Brain pericyte (primary cell): ENCODE results near the gene PRKN.
A peak's percentile ranks its signal among the peaks of the same experiment; 100 is the strongest.

Experiments
- DNase-seq: peaks from one replicate; pipeline ENCODE4 v3.0.0-alpha.2; 2012; ENCODE audit warnings: low read depth, low spot score

PRKN gene

GRCh38 chr6:161963634-161964234, 763.8 kb downstream of the PRKN start:
- no peak for DNase-seq

DNA sequence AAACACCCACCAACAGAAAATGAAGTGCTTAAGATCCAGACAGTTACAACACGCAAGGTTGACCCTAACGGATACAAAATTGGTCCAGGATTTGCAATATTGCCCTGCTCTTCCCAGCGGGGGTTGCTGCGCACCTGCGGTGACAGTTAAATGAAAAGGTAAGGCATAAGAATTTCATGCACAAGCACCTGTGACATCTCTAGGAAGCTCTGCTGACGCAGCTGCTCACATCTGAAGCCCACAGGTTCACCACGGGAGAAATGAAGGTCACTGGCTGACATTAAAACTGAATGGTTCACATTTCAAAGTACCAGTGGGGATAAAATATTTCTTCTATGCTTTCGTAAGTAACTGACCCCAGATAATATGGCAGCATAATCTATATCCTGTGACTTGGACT, 764.4 kb downstream of the PRKN start:
- no peak for DNase-seq

DNA sequence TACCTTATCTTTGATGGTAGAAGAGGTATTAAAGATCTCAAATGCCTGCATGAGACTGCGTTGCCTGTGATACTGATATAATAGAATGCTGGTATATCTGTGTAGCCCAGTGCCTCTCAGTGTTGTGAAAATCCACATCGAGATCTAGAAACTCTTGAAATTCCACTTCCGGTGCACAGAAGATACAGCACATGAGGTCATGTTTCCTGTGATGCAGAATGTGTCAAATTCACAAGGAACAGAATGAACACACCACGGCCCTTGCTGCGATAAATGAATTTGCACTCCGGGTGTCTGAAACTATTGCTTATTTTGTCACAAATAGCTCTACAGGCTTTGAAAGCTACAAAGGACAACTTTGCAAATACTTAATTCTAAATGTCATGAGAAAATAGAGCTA, 765.8 kb downstream of the PRKN start:
- DNase-seq = no peak

GRCh38 chr6:161961046-161961445, 766.5 kb downstream of the PRKN start:
- DNase-seq = no peak

DNA sequence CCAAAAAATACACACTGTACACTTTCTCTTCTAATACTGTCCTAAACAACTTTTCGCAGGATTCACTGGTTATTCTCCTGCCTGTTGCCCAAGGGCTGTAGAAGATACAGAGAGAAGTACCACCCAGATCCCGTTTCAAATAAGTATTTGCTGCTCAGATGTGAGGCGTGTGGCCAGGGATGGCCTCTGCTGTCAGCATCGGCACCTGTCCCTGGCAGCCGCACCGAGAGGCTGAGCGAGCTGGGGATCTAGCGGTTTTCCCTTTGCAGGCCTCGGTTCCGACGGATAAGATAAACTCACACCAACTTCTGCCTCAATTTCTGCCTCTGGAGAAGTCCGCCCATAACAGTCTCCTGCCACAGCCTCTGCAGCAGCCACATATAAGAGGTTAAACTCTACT, 768.5 kb downstream of the PRKN start:
- no peak for DNase-seq

DNA sequence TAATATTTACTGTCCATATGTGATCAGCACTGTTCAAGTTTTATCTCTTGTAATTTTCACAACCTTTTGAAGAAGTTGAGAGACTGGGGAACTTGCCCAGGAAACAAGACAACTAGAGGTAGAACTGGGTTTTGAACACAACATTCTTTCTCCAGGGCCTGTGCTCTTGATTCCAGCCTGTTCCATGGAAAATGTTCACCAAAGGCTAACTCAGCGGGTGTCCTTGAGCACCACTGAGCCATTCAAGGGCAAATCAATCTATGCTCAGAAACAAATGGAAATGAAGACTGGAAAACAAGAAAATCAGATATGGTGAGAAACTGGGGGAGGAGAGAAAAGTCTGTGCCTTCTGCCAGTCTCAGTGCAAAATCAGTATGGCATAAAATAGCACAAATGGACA, 771.5 kb downstream of the PRKN start:
- no peak for DNase-seq

DNA sequence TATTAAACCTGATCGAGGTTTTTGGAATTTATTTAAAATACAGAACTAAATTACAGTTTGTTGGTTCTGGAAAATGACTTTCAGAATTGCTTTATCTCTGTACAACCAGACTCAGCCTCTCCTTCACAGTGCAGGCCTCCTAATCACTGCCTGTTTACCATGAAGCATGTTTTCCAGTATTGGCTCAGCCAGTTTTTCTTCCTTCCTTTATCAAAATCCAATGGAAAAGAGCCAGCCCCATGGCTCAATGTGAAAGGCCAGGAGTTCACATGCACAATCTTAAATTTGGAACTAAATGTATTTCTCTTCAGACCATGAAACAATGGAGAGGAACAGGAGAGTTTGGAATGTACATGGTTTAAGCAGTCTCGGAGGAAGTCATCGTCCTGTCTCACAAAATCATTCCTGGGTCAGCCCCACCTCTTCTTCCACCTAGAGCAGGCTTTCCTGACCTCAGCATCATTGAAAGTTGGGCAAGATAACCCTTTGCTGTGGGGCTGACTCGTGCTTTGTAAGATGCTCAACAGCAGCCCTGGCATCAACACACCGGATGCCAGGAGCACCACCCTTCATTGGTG, 772.8 kb downstream of the PRKN start:
- no peak for DNase-seq

- no peak for DNase-seq
Observed at GRCh38 chr6:161954077-161954476, 773.5 kb downstream of the PRKN start.

GRCh38 chr6:161951126-161951525, 776.4 kb downstream of the PRKN start:
- DNase-seq = no peak

GRCh38 chr6:161949531-161949930, 778.0 kb downstream of the PRKN start:
- DNase-seq = no peak

GRCh38 chr6:161948462-161948861, 779.1 kb downstream of the PRKN start:
- no peak for DNase-seq

GRCh38 chr6:161947371-161947770, 780.2 kb downstream of the PRKN start:
- no peak for DNase-seq

GRCh38 chr6:161946461-161946860, 781.1 kb downstream of the PRKN start:
- no peak for DNase-seq

- DNase-seq = no peak
Observed at GRCh38 chr6:161943561-161943960, 784.0 kb downstream of the PRKN start.

DNA sequence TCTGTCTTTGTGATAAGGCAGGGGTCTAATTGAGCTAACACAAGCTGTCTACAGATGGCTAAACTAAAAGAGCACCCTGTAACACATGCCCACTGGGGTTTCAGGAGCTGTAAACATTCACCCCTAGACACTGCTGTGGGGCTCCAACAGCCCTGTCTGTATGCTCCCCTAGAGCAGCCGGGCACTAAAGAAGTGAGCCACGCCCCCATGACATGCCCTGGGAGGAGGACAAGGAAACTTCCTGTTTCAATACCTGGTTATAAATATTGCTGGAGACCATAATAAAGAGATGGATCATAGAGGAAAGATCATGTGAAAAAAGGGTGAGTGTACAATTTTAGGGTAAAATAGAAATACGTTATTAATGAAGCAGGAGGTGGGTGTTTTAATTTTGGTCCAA, 786.0 kb downstream of the PRKN start:
- no peak for DNase-seq

DNA sequence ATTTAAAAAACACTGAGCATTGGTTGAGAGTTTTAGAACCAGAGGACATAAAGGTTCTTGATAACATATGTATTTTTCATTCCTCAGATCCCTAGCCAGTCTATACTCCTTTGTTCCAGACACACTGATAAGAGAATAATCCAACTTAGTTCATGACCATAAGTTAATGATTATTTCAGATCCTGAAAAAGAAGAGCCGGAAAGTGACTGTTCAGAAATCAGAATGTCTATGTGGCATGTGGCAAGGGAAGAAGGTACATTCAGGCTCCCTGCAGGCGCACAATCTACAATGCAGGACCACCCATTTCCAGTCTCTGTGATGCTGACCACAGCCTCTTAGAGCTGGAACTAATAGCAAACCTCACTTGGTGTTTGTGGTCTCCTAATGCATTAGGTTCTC, 787.0 kb downstream of the PRKN start:
- DNase-seq = no peak

DNA sequence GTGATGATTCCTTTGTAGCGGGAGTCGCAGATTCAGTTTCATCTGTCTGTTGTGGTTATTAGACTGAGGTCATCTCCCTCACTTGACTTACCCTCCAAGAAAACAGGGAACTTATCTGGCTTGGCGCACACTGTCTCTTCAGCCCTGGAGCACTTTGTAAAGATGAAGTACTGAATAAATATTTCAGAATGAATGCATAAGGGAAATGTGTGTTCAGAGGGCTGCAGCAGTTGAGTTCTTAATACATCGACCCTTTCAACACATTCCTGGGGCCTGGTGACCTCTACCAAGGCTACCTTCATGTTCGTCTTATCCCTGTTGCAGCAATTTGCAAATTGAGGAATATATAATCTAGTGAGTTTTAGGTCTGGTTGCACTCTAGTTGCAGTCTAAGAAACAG, 801.2 kb downstream of the PRKN start:
- DNase-seq = no peak

- DNase-seq = no peak
Observed at GRCh38 chr6:161924516-161925116, 803.0 kb downstream of the PRKN start.

GRCh38 chr6:161922631-161923119, 804.9 kb downstream of the PRKN start:
- peak; percentile 72 for DNase-seq

DNA sequence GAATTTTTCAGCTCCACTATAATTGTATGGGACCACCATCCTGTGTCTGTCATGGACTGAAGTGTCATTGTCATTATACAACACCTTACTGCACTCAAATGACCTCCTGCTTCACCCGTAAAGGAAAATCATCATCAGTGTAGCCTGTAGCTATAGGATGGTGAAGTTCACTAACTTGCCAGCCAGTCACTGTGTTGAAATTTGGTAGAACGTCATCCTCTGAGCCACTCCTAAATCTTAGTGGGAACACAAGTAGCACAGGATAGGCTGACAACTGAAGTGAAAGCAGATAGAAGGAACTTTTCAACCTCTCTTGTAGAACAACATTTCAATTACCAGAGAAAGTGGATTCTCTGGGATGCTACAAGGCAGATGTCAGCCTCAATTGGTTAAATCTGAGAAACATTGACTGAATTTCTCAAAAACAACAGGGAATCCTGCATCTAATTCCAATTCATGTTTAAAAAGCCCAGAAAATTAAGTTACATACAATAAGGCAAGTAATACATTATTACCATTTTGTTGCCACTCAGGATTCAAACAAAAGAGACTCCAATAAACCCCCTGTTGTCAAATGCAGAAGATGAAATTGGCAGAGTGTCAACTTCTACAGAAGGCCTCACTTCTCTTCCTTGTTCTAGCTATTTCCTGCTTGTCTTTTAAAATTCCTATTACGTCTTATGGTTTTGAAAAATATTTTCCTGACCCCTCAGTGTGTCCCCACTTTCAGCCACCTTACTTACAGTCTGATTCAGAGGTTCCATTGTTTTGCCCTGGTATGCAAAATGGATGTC, 805.8 kb downstream of the PRKN start:
- no peak for DNase-seq

DNA sequence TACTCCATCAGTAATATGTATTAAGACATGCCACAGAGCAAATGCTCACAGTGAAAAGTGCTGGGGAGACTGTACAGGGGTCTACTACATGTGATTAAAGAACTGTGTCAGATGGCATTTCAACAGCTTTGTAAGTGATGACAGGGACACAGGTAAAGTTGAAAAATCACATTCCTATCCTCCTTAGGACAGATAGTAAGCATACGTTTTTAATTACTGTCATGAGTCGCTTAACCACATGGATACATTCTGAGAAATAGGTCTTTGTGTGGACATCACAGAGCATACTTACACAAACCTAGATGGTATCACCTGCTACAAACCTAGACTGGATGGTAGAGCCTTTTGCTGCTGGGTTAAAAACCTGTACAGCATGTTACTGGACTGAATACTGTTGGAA, 807.9 kb downstream of the PRKN start:
- DNase-seq = no peak

DNA sequence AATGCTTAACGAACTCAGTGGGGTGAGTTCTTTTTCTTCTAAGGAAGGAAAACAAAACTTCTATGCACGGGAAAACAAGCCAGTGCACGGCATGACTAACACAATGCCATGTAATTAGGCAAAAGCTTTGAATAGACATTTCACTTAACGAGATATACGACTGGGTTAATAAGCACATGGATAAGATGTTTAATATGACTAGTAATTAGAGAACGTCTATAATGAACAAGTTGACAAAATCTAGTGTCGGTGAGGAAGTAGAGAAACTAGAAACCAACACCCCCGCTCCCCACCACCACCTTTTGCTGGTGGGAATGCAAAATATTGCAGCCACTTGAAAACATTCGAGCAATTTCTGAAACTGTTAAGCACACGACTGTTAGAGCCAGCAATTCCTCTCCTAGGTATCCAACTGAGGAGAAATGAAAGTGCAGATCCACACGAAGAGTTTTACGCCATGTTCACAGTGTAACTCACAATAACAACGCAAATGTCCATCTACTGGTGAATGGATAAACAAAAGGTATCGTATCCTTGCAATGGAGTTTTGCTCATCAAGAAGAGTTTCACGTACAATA, 808.8 kb downstream of the PRKN start:
- no peak for DNase-seq
